Measurements from ENCODE around the gene YIF1B. TPM values are rescaled to one million over a fixed set of nuclear protein-coding genes. Genes with fewer than 3 reads are reported as not detected.

The YIF1B gene
- total RNA-seq, 1 experiment from 2014 or later, result 73.2 TPM

DNA sequence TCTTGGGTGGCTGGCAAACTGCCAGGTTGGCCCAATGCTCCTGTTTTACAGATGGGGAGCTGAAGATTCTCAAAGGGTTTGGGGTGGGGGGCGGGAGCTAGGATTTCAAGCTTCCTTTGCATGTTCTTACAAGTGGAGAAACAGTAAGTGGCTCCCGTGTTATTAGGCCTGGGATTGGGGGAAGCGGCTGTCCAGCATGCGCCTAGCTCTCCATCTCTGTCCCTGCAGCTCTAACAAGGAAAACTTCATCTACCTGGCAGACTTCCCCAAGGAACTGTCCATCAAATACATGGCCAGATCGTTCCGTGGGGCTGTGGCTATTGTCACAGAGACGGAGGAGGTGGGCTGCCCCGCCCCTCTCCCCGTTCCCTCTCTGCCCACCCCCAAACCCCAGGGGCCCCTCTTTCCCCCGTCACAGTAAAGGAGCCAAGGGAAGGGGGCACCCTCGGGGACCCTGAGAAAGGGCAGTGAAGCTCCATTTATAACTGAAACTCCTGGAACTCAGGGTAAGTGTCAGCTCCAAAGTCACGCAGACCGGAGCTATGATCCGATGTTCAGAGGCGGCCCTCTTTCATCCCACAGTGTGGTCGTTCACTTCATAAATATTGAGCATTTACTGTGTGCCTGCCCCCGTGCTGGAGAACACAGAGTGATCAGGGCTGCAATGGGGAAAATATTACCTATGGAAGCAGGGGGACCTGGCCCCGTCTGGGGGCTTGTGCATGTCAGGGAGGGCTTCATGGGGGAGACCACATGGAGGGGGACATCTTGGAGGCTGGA, 43.7 kb upstream of the YIF1B start:
- Histone ChIP-seq H3K27ac (ENCODE audit: insufficient read length, low read depth, low read length) (no peak overlapping the region), H2BK5ac (ENCODE audit: insufficient read length, low read length) (no peak overlapping the region), H3K9ac (ENCODE audit: extremely low read depth, insufficient read length, low read length) (no peak overlapping the region), H2BK120ac (ENCODE audit: low read depth, low read length, poor library complexity, severe bottlenecking) (no peak overlapping the region), H3K4me1 (ENCODE audit: insufficient read depth, low read length) (no peaks in the 10 kb centered on the region), H3K18ac (ENCODE audit: insufficient read length, low read depth, low read length) (no peak overlapping the region), H2BK12ac (ENCODE audit: insufficient read length, low read depth, low read length) (no peak overlapping the region), H4K20me1 (ENCODE audit: control insufficient read depth, insufficient read depth, insufficient read length) (no peaks in the 10 kb centered on the region), H3K9me3 (ENCODE audit: control insufficient read depth, low read depth, low read length) (no peaks in the 10 kb centered on the region), H3K79me2 (ENCODE audit: insufficient read depth, low read length) (no peaks in the 10 kb centered on the region), H3K79me1 (ENCODE audit: insufficient read depth, low read depth, low read length, poor library complexity, severe bottlenecking) (no peaks in the 10 kb centered on the region), H3K14ac (ENCODE audit: insufficient read depth, low read length) (no peak overlapping the region), H4K91ac (ENCODE audit: insufficient read length, low read depth, low read length) (no peak overlapping the region), H2AFZ (ENCODE audit: low read length) (no peak overlapping the region), H3K4me2 (ENCODE audit: insufficient read depth, insufficient read length, low read length) (no peak overlapping the region), H2AK5ac (ENCODE audit: insufficient read length, low read length) (no peak overlapping the region), H4K8ac (replicated peaks; ENCODE audit: insufficient read length, low read depth, low read length) (no peak overlapping the region), H3K23me2 (ENCODE audit: insufficient read length, low read depth, low read length, poor library complexity, severe bottlenecking) (peaks cover 6% of the 10 kb centered on the region), H3K23ac (ENCODE audit: insufficient read length, low read depth, low read length) (no peak overlapping the region), H3T11ph (ENCODE audit: low read length) (no peak overlapping the region), H3K56ac (ENCODE audit: insufficient read length, low read depth, low read length) (no peak overlapping the region), H3K27me3 (ENCODE audit: insufficient read depth, low read length) (peaks cover 14% of the 10 kb centered on the region; the same call in 1 of the 2 replicates), H2BK15ac (ENCODE audit: low read depth, low read length) (no peak overlapping the region), H3K4ac (ENCODE audit: low read depth, low read length) (no peak overlapping the region), H4K5ac (ENCODE audit: insufficient read length, low read depth, low read length) (no peak overlapping the region), H2BK20ac (ENCODE audit: low read depth, low read length, poor library complexity, severe bottlenecking) (no peak overlapping the region)
- DNase-seq, result no peak
- peaks cover 10 to 17% of the 10 kb centered on the region in 2 experiments for H3K4me1 Mint-ChIP-seq
- no peaks in the 10 kb centered on the region; a peak in 2 of 7 replicates for H3K36me3 Mint-ChIP-seq (ENCODE audit: insufficient read depth in 1 of 3, low read depth in 3 of 3)
- H3K27ac Mint-ChIP-seq, result no peak overlapping the region
- peaks cover 69% of the 10 kb centered on the region for H3K27me3 Mint-ChIP-seq (ENCODE audit: low read depth)
- no peaks in the 10 kb centered on the region for H3K9me3 Mint-ChIP-seq
- TF ChIP-seq, protein P1, sequence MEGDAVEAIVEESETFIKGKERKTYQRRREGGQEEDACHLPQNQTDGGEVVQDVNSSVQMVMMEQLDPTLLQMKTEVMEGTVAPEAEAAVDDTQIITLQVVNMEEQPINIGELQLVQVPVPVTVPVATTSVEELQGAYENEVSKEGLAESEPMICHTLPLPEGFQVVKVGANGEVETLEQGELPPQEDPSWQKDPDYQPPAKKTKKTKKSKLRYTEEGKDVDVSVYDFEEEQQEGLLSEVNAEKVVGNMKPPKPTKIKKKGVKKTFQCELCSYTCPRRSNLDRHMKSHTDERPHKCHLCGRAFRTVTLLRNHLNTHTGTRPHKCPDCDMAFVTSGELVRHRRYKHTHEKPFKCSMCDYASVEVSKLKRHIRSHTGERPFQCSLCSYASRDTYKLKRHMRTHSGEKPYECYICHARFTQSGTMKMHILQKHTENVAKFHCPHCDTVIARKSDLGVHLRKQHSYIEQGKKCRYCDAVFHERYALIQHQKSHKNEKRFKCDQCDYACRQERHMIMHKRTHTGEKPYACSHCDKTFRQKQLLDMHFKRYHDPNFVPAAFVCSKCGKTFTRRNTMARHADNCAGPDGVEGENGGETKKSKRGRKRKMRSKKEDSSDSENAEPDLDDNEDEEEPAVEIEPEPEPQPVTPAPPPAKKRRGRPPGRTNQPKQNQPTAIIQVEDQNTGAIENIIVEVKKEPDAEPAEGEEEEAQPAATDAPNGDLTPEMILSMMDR (conservative IDR thresholded peaks at IDR 0.05), result no peak
- H3K4me3 Mint-ChIP-seq, result no peak overlapping the region
- WGBS (ENCODE audit: extremely low coverage, insufficient read length, low lambda C conversion rate), result no CpG with 5 or more reads among the region's 18 CpGs
